T-helper 2 cell treated with Interferon-gamma antibody and Interleukin-4, amounts not matched to agents 100 ng/mL and 5 ng/mL, for 36 hours (primary cell): ENCODE results near the gene AHNAK. TPM values are rescaled to one million over a fixed set of nuclear protein-coding genes. Genes with fewer than 3 reads are reported as not detected.
"Not testable (repeated sequence)": the region's sequence is repeated elsewhere in the genome, so short reads cannot be mapped to it uniquely, and the experiment has no call there.

Experiments
- intact Hi-C: fragments of 100-400 bp; cut with micrococcal nuclease; formaldehyde crosslinking; loops from one replicate; pipeline ENCODE4 v1.15.1; 2023
- total RNA-seq: library from RNA; stranded (reverse); gene quantifications from 2 replicates; pipeline ENCODE4 v1.2.3, GENCODE V29; 2022

AHNAK gene, protein sequence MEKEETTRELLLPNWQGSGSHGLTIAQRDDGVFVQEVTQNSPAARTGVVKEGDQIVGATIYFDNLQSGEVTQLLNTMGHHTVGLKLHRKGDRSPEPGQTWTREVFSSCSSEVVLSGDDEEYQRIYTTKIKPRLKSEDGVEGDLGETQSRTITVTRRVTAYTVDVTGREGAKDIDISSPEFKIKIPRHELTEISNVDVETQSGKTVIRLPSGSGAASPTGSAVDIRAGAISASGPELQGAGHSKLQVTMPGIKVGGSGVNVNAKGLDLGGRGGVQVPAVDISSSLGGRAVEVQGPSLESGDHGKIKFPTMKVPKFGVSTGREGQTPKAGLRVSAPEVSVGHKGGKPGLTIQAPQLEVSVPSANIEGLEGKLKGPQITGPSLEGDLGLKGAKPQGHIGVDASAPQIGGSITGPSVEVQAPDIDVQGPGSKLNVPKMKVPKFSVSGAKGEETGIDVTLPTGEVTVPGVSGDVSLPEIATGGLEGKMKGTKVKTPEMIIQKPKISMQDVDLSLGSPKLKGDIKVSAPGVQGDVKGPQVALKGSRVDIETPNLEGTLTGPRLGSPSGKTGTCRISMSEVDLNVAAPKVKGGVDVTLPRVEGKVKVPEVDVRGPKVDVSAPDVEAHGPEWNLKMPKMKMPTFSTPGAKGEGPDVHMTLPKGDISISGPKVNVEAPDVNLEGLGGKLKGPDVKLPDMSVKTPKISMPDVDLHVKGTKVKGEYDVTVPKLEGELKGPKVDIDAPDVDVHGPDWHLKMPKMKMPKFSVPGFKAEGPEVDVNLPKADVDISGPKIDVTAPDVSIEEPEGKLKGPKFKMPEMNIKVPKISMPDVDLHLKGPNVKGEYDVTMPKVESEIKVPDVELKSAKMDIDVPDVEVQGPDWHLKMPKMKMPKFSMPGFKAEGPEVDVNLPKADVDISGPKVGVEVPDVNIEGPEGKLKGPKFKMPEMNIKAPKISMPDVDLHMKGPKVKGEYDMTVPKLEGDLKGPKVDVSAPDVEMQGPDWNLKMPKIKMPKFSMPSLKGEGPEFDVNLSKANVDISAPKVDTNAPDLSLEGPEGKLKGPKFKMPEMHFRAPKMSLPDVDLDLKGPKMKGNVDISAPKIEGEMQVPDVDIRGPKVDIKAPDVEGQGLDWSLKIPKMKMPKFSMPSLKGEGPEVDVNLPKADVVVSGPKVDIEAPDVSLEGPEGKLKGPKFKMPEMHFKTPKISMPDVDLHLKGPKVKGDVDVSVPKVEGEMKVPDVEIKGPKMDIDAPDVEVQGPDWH (N-terminal part only)
- total RNA-seq, result 288 and 291 TPM in 2 replicates

DNA sequence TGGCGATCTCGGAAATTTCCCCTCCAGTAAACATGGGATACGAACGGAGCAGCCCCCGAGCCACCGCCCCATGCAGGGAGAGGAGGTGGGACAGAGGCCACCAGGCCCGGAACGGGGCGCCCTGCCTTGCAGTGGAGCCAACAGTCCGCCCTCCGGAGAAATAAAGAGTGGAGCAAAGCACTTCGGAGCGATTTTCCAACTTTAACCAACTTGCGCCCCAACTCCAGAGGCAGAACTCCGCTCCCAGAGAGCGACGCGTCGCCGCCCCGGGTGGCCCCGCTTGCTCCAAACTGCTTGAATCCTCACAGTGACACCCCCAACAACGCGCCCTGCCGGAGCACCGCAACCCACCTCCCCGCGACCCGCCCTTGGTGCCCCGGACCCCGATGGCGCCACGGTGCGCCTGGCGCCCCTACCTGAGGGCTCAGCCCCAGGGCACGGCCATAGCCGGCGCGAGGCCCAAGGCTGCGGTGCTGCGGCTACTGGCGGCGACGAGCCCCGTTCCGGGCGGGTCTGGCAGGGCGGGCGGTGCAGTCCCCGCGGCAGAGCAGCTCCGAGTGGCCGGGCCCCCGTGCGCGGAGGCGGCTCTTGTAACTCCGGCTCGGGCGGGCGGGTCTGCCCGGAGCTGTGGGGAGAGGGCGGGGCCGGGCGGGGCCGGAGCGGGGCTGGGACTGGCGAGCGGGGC is at the start of gene AHNAK:
Gene AHNAK (minus strand): TSS at position 563 of the 685 bp plus-strand sequence. CDS start 10,708 bp downstream, outside the sequence.
- intact Hi-C loops, result loop anchor here (1.0 kb wide), 1 partner anchor 27 kb away; the partner anchor contains the start of gene EEF1G

- intact Hi-C loops, result no loop called here
These were observed 48.5 kb upstream of the AHNAK start for GRCh38 chr11:62595124-62595523.

GRCh38 chr11:62593434-62594044 is 46.9 kb upstream of the AHNAK start:
- intact Hi-C loops, result loop anchor here (1.0 to 5.0 kb wide), 4 partner anchors 101 to 264 kb away; partner anchors contain the start of genes BSCL2, GNG3 and TMEM179B

GRCh38 chr11:62592989-62593421 is 46.4 kb upstream of the AHNAK start:
- intact Hi-C loops, result loop anchor here (1.0 to 5.0 kb wide), 4 partner anchors 101 to 264 kb away; partner anchors contain the start of genes BSCL2, GNG3 and TMEM179B

GRCh38 chr11:62592146-62592815 is 45.7 kb upstream of the AHNAK start:
- intact Hi-C loops, result loop anchor here (5.0 kb wide), 3 partner anchors 115 to 265 kb away; partner anchors contain the start of genes BSCL2, GNG3 and TMEM179B

DNA sequence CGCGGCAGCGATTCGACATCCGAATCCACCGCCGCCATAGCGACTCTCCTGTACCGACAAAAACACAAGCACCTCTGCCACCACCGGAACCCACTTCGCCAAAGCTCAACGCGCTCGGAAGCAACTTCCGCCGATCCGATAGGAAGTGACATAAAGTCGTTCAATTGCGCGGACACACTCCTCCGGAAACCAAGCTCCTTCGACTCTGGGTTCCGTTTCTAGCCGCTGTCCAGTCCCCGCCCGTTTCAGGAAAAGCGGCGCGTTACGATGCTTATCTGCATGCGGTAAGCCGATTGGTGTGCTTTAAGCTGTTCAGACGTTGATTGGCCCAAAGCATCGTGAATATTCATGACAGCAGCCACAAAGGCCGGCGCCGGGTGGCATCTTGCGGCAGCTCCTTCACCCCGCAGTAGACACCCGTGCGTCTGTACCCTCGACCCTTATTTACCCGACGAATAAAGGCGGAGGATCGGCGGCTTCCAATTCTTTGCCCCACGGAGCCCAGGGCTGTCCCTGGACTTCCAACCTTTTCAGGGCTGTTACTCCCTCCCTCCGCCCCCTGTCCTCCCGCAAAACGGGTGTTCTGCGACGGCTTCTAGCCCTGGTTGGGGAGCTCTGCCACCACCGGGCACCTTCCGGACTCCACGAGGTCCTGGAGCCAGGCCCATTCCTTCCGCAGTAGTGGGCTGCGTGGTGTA is 45.0 kb upstream of the AHNAK start, which contains the start of gene TUT1:
Gene TUT1 (minus strand): TSS at position 76 of the 698 bp plus-strand sequence. CDS start 38 bp downstream, at position 38.
- intact Hi-C loops, result loop anchor here (1.0 to 5.0 kb wide), 11 partner anchors 8 to 289 kb away; partner anchors contain the start of genes B3GAT3, BSCL2, C11orf98 and CSKMT

GRCh38 chr11:62588966-62589637 is 42.5 kb upstream of the AHNAK start:
- intact Hi-C loops, result no loop called here

GRCh38 chr11:62585356-62585755 is 38.8 kb upstream of the AHNAK start:
- intact Hi-C loops, result not testable (repeated sequence)

- intact Hi-C loops, result not testable (repeated sequence)
These were observed 35.1 kb upstream of the AHNAK start for GRCh38 chr11:62581735-62582134.

GRCh38 chr11:62580959-62581715 is 34.5 kb upstream of the AHNAK start:
- intact Hi-C loops, result no loop called here

DNA sequence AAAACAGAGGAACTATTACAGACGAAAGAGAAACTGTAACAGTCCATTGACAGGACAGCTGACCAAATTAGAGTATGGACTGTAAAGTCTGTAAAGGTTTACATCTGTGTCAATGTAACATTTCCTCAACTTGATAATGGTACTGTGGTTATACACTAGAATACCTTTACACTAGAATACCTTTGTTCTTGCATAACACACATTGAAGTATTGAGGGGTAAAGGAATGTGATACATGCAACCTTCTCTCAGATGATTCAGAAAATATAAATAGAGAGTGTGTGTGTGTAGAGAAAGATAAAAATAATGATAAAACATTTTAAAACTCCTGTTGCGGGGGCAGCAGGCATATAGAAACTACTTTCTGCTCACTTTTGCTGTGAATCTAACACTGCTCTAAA is 32.6 kb upstream of the AHNAK start:
- intact Hi-C loops, result no loop called here

DNA sequence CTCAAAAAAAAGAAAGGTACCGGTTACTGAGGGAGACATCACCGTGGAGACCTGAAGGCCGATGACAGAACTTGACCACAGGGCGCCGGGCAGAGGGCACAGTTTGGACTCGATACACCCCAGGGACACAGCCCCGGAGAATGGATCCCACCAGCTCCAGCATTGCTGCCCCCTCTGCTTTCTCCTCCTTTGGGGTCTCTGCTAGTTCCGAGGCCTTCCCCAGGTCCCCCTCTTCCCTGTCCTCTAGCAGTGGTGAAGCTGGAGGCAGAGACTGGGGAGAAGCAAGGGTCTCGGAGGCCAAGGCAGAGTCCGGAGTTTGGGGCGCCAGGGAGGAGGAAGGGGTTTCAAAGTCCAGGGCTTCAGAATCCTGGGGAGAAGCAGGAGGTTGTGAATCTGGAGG is 31.9 kb upstream of the AHNAK start:
- intact Hi-C loops, result no loop called here

GRCh38 chr11:62577046-62577714 is 30.6 kb upstream of the AHNAK start:
- intact Hi-C loops, result no loop called here

DNA sequence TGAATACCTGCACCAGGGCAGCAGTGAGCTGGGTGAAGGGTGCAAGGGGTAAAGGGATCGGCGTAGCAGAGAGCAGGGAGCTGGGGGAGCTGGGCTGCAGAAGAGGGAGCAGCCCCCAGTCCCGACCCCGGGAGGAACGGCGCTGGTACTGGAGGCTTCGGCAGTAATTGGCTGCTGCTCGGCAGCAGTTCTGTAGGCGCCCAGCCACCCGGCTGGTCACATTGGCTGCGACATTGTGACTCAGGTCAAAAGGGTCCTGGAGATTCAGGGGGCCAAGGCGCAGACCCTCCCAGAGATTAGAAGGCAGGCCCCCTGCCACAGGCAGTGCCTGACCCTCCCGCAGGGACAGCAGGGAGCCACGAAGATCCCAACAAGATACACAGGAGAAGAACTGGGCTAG is 29.2 kb upstream of the AHNAK start:
- intact Hi-C loops, result no loop called here

DNA sequence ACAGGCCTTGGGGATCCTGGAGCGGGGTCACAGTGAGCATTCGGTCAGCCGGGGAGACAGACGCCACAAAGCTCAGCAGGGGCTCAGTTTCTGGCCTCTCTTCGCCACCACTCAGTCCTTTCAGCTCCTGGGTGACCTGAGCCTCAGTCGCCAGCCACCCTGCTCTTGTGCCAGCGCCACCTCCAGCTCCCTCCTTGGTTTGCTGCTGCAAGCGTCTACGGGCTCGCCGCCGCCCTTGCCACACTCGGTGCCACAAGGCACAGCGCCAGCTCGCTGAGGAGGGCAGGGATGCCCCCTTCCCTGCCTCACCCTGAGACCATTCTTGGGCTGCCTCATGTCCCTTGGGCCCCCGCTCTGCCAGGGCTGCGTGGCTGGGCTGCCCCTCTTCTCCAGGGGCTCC is 28.6 kb upstream of the AHNAK start:
- intact Hi-C loops, result no loop called here

DNA sequence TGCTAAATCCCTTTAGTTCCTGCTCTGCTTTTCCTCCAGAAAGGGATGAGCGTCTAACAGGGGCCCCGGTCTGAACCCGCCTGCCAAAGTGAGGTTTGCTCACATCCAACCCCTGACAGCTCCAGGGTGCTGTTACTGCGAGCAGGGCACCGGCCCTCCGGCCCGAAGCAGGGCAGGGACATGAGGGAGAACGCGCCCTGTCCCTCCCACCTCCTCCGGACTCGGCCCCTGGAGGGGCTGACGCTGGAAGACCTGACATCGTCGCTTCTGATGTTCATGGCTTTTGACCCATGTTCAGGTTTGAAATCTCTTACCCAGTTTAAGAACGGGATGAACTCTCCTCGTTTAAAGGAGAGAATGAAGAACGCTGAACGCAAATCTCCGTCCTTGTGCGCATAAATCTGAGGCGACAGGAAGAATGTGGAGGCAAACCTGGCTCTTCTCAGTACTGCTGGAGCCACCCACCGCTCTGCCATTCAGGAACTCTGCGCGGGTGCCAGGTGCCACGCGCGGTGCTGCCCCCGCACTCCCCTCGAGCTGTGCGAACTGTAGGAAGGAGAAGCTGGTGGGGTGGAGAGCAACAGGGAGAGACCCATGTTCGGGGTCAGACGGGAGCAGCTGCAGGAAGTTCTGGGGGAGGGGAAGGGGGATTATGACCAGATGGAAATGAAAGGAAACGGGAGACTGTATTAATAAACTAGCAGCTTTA is 27.9 kb upstream of the AHNAK start:
- intact Hi-C loops, result loop anchor here (1.0 to 5.0 kb wide), 2 partner anchors 17 to 268 kb away; partner anchors contain the start of gene TUT1
